Activated CD4-positive, CD25-positive, alpha-beta regulatory T cell treated with anti-CD3 and anti-CD28 coated beads, Interleukin-2, amount 50 U/mL, for 24 hours (primary cell): ENCODE measurements around the gene ZNF107.
"Not testable (repeated sequence)": the region's sequence is repeated elsewhere in the genome, so short reads cannot be mapped to it uniquely, and the experiment has no call there.

Experiments
- ATAC-seq, 2 donors: fragments of 150-1000 bp; cut with Tn5 transposase; one replicate each; pipeline ENCODE4 v1.10.0; 2021; ENCODE audit warnings: mild to moderate bottlenecking in 1 of 2, moderate library complexity in 1 of 2

The ZNF107 gene

DNA sequence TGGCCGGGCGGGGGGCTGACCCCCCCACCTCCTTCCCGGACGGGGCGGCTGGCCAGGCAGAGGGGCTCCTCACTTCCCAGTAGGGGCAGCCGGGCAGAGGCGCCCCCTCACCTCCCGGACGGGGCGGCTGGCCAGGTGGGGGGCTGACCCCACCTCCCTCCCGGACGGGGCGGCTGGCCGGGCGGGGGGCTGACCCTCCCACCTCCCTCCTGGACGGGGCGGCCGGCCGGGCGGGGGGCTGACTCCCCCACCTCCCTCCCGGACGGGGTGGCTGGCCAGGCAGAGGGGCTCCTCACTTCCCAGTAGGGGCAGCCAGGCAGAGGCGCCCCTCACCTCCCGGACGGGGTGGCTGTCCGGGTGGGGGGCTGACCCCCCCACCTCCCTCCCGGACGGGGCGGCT, 72.5 kb downstream of the ZNF107 start:
- not testable (repeated sequence) for ATAC-seq

DNA sequence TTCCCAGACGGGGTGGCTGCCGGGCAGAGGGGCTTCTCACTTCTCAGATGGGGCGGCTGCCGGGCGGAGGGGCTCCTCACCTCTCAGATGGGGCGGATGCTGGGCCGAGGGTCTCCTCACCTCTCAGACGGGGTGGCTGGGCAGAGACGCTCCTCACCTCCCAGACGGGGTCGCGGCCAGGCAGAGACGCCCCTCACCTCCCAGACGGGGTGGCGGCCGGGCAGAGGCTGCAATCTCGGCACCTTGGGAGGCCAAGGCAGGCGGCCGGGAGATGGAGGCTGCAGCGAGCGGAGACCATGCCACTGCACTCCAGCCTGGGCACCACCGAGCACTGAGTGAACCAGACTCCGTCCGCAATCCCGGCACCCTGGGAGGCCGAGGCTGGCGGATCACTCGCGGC, 73.0 kb downstream of the ZNF107 start:
- not testable (repeated sequence) for ATAC-seq

DNA sequence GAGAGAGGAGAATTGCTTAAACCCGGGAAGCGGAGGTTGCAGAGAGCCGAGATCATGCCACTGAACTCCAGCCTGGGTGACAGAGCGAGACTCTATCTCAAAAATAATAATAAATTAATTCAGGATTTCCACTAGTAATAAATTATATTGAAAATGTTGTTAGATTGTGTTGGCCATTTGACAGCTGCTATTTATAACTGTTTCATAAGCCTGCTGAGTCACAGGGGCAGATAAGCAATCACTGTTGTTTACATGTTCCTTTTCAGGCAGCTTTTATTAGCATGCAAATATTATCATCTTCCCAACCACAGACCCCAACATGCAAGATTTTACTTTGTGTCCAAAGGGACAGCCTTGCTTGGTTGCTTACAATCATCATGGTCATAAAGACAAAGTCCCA, 78.7 kb downstream of the ZNF107 start:
- ATAC-seq, result no peak

DNA sequence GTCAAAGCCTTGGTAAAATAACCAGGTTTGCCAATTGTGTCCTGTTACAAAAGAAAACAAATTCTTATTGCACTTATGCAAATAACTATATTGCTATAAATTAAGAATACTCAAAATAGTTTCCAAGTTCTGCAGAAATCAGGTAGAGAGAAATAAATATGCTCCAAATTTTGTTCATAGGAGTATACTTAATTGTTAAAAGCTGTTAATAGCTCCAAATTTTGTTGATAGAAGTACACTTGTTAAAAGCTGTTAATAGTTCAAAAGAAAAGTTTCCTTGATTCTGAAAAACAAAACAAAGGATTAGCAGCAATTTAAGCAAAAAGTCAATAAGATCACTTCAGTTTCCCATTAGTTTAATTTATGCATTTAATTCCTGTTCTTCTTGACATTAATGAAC, 81.9 kb downstream of the ZNF107 start:
- ATAC-seq, result no peak

DNA sequence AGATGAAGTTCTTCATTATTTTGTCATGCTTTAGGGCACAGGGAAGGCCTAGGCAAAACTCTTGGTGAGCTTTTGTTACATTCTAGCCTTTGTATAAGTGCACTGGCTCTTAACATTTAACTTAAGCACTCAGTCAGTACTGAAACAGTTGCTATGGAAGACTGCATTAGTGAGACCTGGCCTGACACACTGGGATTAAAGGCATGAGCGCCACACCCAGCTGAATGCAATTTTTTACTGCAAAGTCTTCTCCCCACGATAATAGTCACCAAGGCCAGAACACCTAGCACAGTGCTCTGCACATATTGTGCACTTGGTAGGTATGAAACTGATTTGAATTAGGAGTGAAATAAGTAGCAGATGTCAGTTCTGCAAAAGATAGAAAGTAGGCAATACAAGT, 87.1 kb downstream of the ZNF107 start:
- no peak for ATAC-seq

DNA sequence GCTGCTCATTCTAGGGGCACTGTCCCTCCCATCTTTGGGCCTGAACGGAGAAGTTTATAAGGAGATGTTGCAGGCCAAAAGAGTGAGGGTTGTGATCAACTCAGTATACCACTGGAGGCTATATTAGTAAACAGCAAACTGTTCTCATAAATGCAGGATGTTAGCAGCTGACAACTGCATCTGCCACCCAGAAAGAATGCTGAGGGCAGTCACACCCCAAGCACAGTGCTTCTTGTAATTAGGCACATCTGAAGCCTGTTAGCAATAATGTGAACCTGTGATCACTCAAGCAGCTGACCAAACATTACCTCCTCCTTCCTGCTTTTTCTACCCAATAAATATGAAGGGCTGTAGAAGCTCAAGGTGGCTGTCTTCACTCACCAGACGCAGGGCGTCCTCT, 89.9 kb downstream of the ZNF107 start:
- no peak for ATAC-seq

DNA sequence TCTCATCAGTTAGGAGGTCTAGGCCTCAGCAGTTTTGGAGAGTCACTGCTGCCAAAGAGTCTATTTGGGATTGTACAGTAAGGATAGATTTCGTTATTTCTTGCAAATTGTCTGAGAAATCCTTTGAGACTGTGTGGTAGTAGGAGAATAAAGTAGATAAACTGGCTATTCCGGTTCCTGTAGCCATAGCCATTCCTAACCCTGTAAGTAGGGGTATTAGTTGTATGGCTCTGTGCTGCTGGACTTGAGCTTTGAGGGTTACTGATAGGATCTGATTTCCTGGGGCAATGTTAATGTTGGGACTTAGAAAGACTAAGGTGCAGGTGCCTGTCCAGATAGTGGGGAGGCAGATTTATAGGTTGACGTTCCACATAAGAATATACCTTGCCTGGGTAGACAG, 92.2 kb downstream of the ZNF107 start:
- ATAC-seq, result no peak
